ENCODE results near the gene TMED7.

The TMED7 gene

GRCh38 chr5:115568668-115569067 lies 57.2 kb downstream of the TMED7 start:
- Histone ChIP-seq H3K79me2 (ENCODE audit: control insufficient read depth, insufficient read depth, low read length, unreplicated experiment) (no peaks in the 10 kb centered on the region), H3K27me3 (ENCODE audit: insufficient read depth, low read length) (no peaks in the 10 kb centered on the region)

GRCh38 chr5:115565233-115565632 lies 60.6 kb downstream of the TMED7 start:
- no peaks in the 10 kb centered on the region for H3K27me3 ChIP-seq (ENCODE audit: insufficient read depth, low read length)
- peaks cover 1% of the 10 kb centered on the region for H3K4me1 ChIP-seq (ENCODE audit: control insufficient read depth, insufficient read depth, low read length, unreplicated experiment)
- H3K36me3 ChIP-seq (ENCODE audit: insufficient read depth, low read length), result no peaks in the 10 kb centered on the region
- H3K27ac ChIP-seq (ENCODE audit: low read depth, low read length), result no peak overlapping the region
- no peaks in the 10 kb centered on the region for H3K79me2 ChIP-seq (ENCODE audit: control insufficient read depth, insufficient read depth, low read length, unreplicated experiment)
- no peak overlapping the region for H3K4me3 ChIP-seq (ENCODE audit: low read depth, low read length)
- no peak overlapping the region for H2AFZ ChIP-seq (ENCODE audit: low read length, unreplicated experiment)

More at GRCh38 chr5:115568668-115569067, 57.2 kb downstream of the TMED7 start:
- Histone ChIP-seq H3K4me1 (ENCODE audit: control insufficient read depth, insufficient read depth, low read length, unreplicated experiment) (peaks cover 13% of the 10 kb centered on the region), H3K27ac (ENCODE audit: low read depth, low read length) (no peak overlapping the region), H2AFZ (ENCODE audit: low read length, unreplicated experiment) (no peak overlapping the region), H3K36me3 (ENCODE audit: insufficient read depth, low read length) (no peaks in the 10 kb centered on the region), H3K4me3 (ENCODE audit: low read depth, low read length) (no peak overlapping the region)

Measured in ACC112 (cell line).